GM08714 (cell line): ENCODE data around the gene RAB3C.

Source experiments
- H3K4me3 ChIP-seq: fragments of 200-500 bp; sonication (Bioruptor generic); 2 replicates; pipeline ENCODE4 v1.5.1; 2014; ENCODE audit warnings: mild to moderate bottlenecking, low read length, inconsistent platforms
- ZNF274 ChIP-seq: IDR thresholded peaks from 2 replicates; pipeline ENCODE4 v1.6.1; 2012; ENCODE audit warnings: mild to moderate bottlenecking, low read depth, low read length

The RAB3C gene

GRCh38 chr5:58851571-58851970 is 268.7 kb downstream of the RAB3C start:
- no peak overlapping the region for H3K4me3 ChIP-seq
- TF ChIP-seq ZNF274, result no peak

DNA sequence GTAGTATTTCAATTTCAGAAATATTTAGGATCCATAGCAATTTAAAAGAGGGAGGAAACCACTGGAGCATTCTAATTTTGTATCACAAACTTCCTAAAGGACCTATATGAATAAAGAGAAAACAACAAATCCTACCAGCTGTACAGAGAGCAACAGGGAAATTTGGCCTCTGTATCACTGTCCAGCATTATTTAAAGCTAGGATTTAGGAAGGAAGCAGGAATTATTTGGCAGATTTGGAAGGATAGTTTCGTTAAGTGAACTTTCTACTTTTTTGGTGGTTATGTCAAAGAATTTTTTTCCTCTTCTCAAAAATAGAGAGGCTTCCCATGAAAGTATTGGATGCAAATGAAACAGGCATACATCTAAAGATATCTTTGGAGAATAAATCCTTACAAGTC is 269.7 kb downstream of the RAB3C start:
- TF ChIP-seq ZNF274, result no peak
- no peak overlapping the region for H3K4me3 ChIP-seq

DNA sequence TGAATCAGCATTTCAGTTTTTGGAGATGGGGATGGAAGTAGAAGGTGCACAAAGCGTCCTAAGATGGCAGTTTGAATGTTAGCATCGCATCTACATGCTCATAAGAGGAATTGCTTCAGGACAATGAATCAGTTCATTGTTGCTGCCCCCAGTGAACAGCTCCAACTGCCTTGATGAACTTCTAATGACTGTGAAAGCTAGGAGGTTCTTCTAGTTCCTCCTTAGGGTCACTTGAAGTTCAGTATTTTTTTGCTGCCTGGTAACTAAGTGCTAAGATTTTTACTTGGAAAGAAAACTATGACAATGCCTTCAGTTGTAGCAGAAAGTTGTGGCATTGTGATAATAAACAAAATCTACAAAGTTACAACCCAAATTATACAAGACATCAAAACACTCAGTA is 271.6 kb downstream of the RAB3C start:
- TF ChIP-seq ZNF274, result no peak
- no peak overlapping the region for H3K4me3 ChIP-seq

GRCh38 chr5:58855851-58856739 is 273.2 kb downstream of the RAB3C start:
- no peak for TF ChIP-seq ZNF274
- no peak overlapping the region for H3K4me3 ChIP-seq

GRCh38 chr5:58857609-58858008 is 274.7 kb downstream of the RAB3C start:
- no peak for TF ChIP-seq ZNF274
- H3K4me3 ChIP-seq, result no peak overlapping the region

- H3K4me3 ChIP-seq, result no peak overlapping the region
- TF ChIP-seq ZNF274, result no peak
Measured at GRCh38 chr5:58860680-58861079, 277.8 kb downstream of the RAB3C start.

DNA sequence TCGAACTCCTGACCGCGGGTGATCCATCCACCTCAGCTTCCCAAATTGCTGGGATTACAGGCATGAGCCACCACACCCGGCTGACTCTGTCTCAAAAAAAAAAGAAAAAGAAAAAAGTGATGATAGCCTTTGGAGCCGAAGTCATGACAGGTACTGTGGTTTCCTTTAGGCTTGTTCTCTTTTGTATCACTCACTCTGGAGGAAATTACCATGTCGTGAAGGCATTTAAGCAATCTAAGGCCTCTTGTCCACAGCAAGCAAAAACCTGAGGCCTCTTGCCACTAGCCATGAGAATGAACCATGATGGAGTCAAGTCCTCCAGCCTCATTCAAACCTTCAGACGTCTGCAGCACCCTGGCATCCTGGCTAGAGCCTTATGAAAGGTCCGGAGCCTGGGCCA is 286.1 kb downstream of the RAB3C start:
- TF ChIP-seq ZNF274, result no peak
- no peak overlapping the region for H3K4me3 ChIP-seq

GRCh38 chr5:58871648-58872242 is 288.9 kb downstream of the RAB3C start:
- no peak for TF ChIP-seq ZNF274
- no peak overlapping the region for H3K4me3 ChIP-seq

DNA sequence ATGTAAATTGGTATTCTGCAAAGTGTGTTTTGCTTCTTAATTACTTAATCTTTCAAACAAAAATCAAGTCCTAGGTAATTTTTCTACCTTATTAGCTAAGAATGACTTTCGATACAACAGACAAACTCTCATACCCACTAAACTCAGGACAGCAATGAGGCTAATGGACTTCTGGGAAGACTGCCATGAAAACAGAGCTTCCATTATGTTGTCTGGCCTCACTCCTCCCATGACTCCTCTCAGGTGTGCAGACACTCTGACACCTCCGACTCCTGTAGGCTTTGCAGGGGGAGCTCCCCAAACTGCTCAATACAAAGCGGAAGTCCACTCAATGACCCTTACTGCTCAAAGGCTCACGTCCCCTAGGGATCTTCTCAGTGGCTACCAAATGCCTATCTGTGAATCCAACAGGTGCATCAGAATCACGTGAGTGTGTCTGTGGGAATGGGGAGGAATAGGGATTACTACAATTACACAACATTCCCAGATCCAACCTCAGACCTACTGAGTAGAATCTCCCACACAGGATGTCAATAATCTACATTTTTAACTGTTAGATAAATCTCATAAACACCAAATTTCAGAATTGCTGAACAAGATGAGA is 289.9 kb downstream of the RAB3C start:
- no peak for TF ChIP-seq ZNF274
- H3K4me3 ChIP-seq, result no peak overlapping the region

DNA sequence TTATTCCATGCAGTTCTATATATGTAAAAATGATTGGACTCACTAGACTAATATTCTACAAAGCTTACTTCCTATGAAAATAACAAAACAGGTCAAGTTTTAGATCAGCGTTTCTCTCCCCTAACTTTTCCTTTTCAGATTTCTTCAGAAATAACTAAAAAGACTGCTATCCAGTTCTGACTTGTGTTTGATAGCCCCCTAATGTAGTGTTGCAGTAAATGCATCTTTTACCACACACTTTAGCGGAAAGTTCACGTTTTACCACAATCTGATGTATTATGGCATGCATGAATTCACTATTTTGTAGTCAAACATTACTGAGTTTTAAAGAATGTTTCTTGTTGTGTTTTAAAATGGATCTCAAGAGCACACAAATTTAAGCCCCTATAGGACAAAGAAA is 292.7 kb downstream of the RAB3C start:
- TF ChIP-seq ZNF274, result no peak
- H3K4me3 ChIP-seq, result no peak overlapping the region

DNA sequence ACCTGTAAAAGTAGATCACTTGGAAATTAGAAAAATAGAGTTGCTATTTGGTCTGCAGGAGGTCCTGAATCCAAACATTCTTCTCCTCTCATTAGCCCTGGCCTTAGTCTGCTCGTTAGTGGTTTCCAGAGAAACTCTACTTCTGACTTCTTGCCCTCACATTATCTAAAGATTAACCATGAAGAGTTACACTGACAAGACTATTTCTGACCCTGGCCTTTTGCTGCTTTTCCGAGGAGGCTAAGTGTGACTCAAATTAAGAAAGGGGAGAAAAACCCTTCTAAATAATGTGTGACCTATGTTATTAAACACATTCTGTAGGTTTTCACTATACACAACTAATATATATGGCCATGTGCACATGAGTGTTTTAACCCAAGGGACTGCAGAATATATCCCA is 302.4 kb downstream of the RAB3C start:
- no peak overlapping the region for H3K4me3 ChIP-seq
- TF ChIP-seq ZNF274, result no peak

DNA sequence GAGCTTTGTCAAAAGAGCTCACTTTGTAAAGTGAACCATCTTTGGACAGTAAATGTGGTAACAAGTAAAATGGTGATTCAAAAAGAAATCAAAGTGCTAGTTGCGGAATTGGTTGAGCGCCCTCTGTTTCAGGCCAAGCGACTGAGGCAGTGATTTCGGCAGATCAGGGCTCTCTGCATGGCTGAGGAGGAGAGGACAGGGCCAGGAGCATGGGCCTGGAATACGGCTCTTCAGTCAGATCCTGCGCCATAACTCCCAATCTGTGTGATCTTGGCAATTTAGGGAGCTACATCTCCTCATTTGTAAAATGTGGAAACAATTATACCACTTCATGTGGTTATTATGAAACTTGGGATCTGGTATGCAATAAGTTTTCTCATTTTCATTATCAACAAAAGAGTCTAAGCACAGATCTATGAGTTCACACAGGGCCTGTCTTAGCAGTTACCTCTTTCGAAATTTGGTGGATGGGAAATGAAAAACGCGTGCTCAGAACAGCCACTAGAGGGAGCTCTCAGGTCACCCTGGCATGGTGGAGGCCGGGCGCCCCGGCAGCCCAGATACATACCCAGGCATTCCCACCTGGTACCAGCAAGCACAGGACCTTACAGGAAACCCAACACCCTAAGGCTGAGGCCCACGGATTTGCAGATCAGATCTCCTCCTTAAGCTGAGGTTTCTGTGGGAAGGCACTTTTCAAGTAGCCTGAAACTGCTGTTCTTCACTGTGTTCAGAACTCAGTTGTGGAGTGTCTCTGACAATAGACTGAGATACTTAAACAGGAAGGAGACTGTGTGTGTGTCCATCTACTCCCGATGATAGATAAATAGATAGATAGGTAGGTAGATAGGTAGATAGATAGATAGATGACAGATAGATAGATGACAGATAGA is 303.7 kb downstream of the RAB3C start:
- TF ChIP-seq ZNF274, result no peak
- H3K4me3 ChIP-seq, result no peak overlapping the region; the same call in 1 of the 2 replicates

DNA sequence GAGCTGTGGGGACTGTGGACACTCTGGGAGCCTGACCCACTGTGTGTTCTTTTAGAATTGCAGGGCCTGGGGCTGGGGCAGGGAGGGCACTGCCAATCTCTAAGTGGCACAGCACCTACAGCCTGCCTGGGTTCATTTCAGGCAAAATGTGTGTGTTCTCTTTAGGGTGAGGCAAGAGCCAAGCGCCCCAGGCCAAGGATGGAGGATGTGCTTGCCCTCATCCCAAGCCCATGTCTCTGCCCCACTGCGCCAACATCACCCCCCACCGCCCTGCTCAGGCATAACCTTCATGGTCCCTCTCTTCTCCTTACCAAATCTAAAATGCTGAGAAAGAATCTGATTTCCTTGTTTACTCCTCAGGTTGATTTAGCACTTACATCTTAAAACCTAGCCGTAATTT is 304.4 kb downstream of the RAB3C start:
- no peak for TF ChIP-seq ZNF274
- H3K4me3 ChIP-seq, result no peak overlapping the region
